Measurements from ENCODE around the gene STK17B.
"Not testable (repeated sequence)": the region's sequence is repeated elsewhere in the genome, so short reads cannot be mapped to it uniquely, and the experiment has no call there.

Gene STK17B

DNA sequence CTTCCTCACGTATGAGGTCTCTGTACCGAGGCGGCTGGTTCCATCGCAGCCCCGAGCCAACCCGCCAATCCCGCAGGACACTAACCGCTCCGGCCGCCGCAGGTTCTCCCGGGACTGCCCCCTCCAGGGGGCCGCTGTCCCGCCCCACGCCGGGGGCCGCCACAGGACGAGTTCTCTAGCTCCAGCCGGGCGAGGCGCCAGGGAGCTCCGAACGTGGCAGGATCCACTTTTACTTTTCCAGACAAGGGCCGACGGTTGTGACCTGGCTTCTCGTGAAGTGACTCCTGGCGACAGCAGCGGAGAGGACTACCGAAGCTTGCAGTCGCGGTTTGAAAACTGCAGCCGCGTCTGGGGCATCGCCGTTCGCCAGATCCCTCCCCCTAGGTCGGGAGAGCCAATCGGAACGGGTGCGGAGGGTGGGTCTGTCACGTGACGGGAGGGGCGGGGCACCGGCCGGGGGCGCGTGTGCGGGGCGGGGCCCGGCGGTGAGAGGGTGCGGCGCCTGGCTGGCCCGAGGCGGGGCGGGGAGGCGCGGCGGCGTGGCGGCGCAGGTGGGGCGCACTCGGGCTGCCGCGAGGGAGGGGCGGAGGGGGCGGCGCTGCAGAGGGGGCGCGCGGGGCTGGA is at the start of gene STK17B:
Gene STK17B, minus strand, starts transcription at position 331 of the 624 bp plus-strand sequence. CDS start 8,195 bp downstream, outside the sequence.
- peak; percentile 96 for DNase-seq

DNA sequence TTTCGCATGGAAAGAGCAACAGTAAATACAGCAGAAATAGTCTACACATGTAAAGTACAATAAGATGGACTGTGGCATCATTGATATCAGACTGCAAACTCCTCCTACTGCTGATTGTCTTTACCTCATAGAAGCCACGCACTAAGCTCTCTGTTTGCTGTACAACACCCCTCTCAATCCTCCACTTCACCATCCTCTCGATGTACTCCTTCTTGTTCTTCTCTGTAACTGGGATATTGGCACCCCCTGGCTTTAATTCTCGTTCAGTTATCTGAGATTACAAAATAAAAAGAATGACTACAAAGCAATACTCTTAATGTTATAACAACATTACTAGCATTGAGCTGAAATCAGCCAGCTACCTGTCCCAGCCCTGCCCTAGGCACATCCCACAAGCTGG is 49.3 kb upstream of the STK17B start:
- DNase-seq: no peak

DNA sequence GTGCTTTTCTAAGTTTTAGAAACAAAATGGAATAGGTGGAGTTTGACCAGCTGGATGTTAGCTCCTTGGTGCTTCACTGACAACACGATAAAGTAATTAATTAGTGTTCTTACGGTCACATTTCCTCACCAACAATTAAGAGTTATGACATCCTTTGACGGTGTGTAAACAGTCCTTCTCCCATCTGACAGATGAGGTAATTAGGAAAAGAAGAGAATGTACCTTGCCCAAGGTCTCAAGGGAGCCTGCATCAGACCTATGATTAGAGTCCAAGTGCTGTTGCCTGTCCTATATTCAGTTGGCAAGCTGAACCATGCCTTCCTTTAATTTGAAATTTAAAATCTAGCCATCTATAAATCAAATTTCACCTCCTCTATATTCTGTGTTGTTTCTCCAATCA is 48.3 kb upstream of the STK17B start:
- no peak for DNase-seq

DNA sequence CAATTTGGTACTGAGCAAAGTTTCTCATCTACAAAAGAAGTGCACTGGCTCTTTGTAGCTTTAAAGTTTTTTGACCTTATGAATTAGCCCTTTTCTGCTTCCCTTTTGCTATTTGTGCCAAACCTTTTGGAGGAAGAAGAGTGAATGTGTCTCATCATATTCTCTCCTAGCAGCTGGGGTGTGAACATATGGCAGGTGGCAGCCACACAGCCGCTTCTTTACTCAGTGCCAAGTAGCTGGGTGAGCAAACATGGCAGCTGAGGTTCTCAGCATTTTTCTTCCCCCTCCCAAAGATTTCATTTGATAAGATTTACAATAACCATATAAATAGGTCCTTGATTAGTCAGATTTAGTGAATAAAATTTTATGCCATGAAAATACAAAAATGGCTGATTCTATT is 46.7 kb upstream of the STK17B start:
- no peak for DNase-seq

DNA sequence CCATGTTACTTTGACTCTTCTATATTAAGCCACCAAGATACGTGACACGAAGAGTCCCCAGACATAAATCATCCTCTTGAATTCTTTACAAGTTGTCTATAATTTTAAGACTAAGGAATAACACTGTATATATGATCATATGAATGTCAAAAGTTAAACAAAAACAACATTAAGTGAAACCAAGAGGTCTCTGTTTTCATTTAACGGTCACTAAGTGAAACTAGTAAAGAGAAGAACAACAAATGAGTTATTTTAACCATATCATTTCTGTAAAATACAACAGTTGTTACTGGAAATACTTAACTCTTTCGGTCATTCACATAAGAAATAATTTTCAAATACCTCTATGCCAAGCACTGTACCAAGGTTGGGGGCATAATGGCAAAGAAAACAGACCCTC is 45.7 kb upstream of the STK17B start:
- DNase-seq: no peak

DNA sequence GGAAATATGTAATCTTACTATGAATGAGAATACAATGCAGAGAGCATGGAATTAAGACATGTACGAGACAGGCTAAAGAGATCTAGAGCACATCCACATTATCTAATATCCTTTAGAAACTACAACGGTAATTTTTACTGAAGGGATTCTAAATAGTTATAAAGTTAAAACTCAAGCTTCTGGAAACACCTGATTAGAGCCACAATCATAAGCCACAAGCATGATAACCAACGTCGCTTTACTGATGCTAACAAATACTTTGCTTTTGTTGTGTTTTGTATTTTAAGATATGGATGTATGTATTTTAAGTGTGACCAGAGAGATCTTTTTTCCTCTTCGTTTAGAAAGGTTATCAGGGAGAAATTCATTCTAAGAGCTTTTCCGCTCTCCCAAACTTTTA is 44.0 kb upstream of the STK17B start:
- no peak for DNase-seq

DNA sequence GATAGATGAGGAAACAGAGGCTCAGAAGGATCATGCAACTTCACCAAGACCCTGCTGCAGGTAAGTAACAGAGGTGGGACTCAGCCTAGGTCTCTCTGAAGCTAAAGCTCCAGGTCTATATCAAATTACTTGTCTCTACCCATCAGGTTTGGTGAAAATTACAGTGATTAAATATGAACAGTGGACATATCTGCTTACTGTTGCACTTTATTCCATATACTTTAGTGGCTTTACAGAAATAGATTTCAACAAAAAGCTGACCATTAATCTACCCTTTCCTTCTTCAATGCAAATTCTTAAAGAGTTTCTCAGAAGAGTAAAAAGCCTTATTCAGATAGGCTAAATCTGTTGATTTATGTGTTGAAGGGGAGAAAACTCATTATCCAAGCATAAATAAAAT is 42.8 kb upstream of the STK17B start:
- no peak for DNase-seq

DNA sequence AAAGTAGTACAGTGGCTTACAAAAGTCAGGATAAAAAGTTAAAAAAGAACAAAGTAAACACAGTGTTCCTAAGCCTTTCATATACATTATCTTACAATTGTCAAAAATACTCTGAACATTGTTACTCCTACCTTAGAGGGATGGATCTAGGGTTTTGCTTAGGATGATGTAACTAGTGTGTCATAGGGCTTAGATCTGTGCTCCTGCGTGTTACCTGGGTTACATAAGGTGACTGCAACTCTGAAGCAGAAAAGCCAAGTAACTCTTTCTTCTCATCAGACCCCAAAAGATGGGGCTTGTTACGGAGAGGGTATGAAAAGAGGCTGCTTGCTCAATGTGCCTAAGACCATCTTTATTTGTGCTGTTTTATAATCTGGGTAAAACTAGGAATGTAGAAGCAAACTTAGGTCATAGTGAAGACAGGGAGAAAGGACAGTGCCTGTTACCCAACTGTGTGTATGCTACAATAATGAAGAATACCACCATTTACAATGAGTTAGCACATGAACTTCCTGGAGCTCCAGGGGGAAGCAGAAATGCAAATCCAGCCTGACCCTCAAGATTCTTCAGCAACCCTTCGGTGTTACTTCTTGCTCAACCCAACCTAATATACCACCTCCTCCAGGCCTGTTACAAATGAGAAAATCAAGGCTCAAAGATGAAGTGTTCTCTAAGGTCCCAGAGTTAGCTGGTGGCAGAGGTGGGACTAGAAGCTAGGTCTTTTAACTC is 42.0 kb upstream of the STK17B start:
- no peak for DNase-seq

DNA sequence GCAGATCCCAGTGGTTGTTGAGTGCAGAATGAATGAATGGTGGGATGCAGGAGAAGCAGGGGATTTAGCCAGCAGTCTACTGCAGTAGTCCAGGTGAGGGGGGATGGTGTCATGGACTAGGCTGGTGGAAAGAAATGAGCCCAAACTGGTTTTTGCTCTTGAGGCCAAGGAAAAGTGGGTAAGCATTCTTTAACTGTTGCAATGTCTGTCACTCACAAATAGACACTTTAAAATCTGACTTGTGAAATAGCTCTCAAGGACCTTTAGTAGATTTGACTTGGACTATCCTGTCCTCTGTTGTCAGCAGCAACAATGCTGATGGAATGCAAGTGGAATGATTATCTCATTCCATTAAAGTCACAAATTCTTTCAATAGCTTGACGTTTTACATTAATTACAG is 37.5 kb upstream of the STK17B start:
- DNase-seq: no peak

DNA sequence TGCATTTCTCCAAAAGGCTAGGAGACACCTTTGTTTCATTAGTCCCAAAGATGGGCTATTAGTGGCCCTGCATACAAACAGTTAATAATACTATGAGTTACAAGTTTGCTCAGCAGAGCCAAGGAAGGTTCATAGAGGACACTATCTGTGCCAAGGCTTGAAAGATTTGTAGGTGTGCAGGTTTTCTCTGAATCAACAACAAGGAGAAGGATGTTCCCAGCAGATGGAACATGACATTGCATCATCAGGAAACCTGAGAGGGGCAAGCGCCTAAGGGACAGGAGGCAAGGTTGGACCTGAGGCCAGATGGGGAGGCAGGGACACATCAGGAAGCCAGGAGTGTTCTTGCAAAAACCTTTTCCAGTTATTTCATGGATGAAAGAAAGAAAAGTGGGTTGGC is 35.4 kb upstream of the STK17B start:
- DNase-seq: no peak

DNA sequence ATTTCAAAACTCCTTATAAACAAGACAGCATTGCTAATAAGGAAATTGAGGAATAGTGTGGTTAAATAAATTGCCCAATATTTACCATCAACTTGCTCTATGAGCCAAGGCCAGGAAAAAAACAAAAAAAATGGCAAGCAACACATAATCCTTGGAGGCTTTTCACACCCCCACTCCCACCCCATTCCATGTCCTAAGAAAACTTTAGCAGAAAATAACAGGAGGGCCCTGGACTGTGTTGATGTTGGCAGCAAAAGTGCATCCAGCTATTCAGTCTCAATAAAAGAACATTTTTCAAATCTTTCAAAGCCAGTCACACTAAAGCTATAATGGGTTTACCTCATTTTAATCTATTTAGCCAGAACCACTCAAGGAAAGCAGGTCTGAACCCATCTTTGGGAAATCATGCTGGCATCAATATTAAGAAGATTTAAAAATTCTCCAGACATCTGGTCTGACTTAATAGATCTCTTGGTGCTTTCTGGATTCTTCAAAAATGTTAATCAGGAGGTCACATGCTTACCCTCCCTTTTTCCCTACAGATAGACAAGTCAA is 34.6 kb upstream of the STK17B start:
- DNase-seq: no peak

DNA sequence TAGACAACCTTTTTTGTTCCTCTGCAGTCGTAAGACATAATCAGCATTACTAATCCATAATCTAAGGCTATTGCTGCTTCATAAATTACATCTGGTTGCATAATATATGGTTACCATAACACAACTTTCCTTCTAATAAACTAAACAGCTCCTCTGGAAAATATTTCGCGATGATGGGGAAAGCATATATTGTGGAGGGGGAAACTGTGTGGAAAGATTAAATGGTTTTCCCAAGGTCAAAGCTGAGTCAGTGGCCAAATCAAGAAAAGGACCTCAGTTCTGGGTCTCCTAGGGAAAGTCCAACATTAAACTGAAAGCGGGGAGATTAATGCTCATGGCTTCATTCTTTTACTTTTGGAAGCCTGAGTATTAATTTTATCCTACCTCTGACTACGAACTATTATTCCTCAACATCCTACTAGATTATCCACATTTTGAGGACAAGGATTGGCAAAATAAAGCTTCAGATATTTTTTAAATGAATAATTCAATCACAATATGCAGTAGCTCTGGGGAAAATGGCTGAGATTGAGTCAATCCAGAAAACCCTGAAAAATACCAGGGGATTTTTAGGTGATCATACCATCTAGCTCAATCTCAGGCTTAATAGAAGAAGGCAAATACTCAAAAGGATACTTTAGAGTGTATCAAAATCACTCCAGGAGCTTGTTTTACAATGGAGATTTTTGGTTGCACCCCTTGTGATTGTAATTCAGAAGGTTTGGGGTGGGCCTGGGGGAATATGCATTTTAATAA is 33.8 kb upstream of the STK17B start:
- no peak for DNase-seq

DNA sequence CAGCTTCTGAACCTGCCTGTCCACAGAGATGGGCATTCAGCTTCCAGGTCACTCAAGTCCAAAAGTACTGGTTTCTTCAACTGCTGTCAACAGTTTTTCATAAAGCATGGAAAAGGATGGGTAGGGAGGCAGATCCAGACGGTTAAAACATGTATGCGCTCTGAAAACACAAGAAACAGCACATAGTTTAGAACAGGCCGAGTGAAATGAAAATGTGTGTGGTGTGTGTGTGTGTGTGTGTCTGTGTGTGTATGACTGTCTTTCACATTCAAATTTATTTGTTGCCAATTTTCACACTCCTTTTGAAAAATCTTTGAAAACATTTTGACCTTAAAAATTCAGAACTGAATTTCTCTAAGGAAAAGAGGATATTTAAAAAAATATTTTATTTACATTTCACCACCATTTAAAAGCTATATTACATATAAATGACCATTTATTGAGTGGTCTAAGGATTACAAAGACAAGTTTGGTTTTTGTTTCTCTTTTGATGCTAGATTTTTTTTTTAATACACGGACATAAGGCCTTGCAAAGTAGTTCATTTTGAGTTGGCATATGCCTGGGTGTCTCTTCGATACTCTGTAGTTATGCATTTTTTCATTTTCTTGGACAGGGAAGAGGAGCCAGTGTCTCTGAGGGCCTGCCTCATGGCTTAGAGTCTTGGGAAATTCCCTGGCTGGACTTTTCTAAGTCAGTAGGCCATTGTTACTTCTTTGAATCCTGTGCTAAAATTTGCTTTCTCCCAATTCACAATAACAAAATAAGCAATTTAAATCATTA is 30.0 kb upstream of the STK17B start:
- DNase-seq: no peak

DNA sequence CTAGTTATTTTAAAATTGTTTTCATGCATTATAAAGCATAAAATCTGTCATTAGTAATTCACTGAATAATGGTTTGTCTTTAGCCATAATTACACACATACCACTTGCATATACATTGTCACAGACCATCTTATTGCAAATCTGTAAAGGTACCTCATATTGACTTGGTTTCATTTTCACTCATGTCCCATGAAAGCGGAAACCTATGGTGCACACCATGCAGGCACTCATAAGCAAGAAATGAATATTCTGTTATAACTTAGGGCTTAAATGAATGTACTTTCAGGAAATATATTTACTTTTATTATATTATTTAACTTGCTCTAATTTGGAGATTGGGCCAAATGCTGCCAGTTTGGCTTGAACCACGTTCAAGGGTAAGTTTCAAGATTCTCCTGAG is 29.2 kb upstream of the STK17B start:
- no peak for DNase-seq

DNA sequence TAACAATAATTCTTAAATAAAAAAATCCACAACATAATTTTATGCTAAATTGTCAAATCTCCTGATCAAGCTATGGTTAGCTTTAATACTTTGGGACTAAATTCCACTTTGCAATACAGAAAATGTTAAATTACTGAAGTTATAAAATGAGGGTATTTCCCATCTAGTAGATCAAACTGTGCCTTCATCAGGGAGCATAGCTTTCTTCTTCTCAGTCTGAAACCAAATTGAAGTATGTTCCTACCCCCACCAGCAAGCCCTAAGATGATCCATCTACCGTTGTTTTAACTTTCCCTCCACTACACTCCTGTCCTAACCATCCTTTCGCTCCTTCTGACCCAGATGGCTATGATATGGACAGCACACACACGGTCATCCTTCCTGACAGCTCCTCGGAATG is 24.4 kb upstream of the STK17B start:
- DNase-seq: no peak

DNA sequence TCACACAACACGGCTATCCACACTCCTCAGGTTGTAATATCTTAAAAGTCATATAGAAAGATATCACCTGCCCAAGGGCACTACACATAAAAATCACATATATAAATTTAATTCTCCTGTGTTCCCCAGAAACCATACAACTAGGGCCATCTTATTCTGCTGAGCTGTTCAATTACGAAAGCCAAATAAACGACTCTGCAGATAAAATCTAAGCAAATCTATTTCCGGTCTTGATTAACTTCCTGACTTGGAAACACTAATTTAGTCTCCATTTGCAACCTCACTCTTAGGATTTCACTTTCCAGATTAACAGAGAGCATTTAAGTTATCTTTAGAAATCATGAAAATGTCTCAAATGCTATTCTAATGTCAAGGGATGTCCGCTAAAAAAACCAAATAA is 23.9 kb upstream of the STK17B start:
- DNase-seq: no peak

DNA sequence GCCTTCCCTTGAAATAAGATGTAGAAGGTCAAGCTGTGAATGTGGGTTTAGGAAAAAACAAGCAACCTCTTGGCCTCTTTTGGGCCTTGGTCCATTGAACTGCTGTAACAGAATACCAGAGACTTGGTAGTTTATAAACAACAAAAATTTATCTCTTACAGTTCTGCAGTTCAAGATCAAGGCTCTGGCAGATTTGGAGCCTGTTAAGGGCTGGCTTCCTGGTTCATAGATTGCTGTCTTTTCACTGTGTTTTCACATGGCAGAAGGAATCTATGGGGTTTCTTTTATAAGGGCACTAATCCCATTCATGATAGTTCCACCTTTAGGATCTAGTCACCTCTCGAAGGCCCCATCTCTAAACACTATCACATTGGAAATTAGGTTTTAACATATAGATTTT is 20.2 kb upstream of the STK17B start:
- no peak for DNase-seq

DNA sequence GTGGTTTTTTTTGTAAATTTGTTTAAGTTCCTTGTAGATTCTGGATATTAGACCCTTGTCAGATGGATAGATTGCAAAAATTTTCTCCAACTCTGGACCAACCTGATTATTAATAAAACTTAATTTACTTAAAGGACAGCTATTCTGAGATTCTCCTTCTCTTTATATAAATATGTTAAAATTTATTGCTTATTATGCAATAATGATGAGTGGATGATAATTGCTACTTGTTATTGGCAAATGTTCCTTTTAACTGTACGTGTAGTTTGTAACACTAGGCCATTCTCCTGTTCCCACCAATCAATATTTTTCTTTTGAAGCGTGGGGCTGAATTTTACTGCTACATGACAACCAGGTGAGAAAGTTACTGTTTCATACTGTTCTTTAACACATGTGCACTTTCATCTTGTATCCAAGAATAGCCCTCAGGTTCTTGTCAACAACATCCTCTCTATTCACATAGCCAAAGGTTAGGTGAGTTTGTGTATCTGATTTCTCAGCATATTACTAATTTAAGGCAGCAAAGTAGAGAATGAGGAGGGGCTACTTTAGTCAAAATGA is 16.6 kb upstream of the STK17B start:
- no peak for DNase-seq

DNA sequence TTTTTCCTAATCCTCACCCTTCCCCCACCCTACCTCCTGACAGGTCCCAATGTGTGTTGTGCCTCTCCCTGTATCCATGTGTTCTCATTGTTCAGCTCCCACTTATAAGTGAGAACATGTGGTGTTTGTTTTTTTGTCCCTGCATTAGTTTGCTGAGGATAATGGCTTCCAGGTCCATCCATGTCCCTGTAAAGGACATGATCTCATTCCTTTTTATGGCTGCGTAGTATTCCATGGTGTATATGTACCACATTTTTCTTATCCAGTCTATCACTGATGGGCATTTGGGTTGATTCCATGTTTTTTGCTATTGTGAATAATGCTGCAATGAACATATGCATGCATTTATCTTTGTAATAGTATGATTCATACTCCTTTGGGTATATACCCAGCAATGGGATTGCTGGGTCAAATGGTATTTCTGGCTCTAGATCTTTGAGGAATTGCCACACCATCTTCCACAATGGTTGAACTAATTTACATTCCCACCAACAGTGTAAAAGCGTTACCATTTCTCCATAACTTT is 15.9 kb upstream of the STK17B start:
- not testable (repeated sequence) for DNase-seq

DNA sequence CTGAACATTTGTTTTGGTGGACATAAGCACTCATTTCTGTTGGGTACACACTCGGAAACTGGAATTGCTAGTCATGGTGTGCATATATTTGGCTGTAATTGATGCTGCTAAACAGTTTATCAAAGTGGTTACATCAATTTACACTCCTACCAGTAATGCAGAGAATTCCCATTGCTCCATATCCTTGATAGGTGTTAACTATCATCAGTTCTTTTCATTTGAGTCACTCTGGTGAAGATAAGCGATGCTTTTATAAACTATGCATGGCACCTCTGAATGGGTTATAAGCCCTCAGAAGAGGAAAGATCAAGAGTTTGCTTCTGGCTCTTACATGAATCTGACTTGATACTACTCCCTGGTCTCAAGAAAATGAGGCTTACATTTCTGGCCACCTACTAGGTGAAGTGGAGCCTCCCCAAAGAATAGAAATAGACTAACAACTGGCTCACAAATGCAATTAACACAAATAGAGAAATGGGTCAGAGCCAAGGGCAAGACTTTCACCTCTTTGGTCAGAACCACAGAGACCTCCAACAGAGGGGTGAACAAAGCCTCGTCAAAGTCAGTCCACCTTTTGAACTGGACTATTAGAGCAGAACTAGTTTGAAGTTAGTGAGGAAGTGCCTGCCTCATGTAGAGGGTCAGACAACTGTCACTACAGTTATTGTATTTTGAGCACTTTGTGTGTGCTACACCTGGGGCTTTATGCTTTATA is 15.0 kb upstream of the STK17B start:
- DNase-seq: no peak

DNA sequence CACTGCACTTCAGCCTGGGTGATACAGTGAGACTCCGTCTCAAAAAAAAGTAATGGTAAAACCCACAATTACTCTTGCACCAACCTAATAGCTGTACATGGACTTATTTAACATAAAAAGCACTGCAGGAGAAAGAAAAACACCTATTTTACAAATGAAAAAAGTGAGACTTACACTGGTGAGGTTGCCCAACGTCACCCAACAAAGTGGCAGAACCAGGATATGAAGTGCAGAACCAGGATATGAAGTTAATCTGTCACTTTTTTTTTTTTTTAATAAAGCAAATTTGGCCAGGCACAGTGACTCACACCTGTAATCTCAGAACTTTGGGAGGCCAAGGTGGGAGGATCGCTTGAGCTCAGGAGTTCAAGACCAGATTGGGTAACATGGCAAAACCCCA is 13.5 kb upstream of the STK17B start:
- DNase-seq: no peak

All from activated effector memory CD4-positive, alpha-beta T cell treated with Interleukin-2 at 50 U/mL for 16 hours (primary cell).